GM18519 (cell line): ENCODE data around the gene B4GALT4.
"Not testable (repeated sequence)": the region's sequence is repeated elsewhere in the genome, so short reads cannot be mapped to it uniquely, and the experiment has no call there.

ENCODE experiments used
- ATAC-seq: cut with Tn5 transposase; IDR thresholded peaks from one replicate; pipeline ENCODE4 v1.9.1; 2021; ENCODE audit warnings: mild to moderate bottlenecking, moderate library complexity; ENCODE audit not compliant: unreplicated experiment, low FRiP score

B4GALT4 gene, protein sequence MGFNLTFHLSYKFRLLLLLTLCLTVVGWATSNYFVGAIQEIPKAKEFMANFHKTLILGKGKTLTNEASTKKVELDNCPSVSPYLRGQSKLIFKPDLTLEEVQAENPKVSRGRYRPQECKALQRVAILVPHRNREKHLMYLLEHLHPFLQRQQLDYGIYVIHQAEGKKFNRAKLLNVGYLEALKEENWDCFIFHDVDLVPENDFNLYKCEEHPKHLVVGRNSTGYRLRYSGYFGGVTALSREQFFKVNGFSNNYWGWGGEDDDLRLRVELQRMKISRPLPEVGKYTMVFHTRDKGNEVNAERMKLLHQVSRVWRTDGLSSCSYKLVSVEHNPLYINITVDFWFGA

DNA sequence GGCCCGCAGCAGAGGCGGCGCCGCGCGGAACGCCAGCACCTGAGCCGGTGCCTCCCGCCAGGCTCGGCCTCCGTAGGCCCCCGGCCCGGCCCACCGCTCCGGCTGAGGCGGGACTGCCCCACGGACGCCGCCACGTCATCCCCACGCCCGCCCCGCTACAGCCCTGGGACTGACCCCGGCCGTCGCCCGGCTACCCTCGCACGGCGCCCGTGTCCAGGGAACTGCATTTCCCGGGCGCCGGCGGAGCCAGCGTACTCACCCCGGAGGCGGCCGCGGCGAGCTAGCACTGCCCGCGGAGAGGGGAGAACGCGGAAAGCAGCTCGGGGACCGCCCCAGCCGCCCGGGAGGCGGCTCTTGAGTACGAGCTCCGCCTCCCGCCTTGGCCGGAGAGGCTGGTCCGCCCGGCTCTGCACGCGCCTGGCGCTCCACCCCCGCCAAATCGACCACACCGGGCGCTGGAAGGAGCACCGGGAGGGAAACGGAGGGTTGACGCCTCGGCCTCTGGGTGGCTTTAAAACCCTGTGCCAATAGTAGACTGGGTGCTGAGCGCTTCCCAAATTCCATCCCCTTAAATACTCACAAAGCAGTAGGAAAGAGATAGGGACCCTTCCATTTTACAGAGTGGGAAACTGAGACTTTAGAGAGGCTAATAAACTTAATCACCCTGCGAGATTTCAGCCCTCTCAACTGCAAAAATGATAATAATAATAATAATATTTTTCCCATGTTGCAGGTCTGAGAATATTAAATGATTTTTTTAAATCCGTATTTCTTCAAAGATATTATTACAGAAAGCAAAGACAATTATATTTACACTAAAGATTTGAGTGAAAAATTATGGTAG is at the start of gene B4GALT4:
TSS of gene B4GALT4 (minus strand) at position 288 of the 844 bp plus-strand sequence. CDS start 10,779 bp downstream, outside the sequence.
- ATAC-seq, result peak; percentile 86

DNA sequence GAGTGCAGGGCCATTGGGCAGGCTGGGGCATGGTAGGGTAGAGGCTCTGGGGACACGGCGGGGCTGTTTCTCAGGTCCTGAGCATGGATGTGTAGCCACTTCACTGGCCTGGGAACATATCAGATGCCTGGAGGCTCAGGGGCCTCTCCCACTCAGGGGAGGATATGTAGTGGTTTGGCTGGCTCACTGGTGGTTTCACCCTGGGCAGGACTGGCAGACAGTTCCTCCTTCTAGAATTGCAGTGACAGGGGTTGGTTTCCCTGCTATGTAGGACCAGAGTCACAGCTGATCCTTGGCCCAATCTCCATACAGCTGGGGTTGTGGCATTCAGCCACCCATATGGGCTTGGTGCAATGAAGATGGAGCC is 48.7 kb upstream of the B4GALT4 start:
- ATAC-seq, result no peak

DNA sequence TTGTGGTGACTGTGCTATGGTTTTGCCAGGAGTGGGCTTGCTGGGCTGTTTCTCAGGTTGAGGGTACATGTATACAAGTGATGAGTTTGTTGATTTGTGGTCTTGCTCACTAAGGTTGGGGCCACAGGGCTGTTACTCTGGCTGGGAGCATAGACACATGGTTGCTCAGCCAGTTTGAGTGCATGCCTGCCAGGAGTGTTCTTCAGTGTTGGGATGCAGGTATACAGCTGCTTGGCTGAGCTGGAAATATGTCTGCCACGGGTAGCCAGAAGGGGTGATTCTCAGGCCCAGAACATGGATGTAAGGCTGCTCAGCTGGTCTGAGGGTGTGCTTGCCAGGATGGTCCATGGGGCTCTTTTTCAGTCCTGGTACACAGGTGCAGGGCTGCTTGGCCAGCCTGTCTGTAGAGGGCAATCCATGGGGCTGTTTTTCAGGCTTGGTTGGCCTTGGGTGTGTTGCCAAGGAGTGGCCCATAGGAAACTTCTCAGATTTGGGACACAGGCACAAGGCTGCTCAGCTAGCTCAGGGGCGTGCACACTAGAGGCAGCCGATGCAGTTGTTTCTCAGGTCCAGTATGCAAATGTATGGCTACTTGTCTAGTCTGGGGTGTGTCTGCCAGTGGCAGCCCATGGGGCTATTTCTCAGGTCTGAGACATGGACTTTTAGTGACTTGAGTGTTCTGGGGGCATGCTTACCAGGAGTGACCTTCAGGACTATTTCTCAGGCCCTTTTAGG is 48.2 kb upstream of the B4GALT4 start:
- no peak for ATAC-seq

DNA sequence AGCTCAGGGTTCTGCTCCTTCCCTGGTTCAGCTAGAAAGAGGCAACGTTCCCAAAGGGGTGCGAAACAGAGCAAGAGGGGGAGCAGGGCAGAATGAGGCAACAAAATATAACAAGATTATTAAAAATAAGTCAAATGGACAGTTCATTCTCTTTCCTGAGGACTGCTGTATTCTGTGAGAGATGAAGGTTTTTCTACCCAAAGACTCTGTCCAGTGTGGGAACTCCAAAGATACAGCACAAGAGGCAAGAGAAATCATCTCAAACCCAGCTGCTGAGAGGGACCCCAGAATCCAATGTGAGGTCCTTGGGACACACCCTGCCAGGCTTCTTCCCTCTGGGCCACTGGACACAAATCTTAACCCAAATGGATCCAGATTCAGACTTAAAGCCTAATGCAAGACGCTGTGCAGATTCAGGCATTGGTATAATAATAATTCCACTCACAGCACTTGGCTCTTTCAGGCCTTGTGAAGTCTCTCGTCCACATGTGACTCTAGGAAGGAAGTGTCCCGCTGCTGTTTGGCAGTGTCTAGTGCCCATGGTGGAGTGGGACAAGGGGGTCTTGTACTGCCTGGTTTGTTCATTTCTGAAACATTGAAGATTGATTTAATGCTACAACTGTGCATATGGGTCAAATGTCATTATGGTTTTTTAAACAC is 39.0 kb upstream of the B4GALT4 start:
- ATAC-seq, result no peak

DNA sequence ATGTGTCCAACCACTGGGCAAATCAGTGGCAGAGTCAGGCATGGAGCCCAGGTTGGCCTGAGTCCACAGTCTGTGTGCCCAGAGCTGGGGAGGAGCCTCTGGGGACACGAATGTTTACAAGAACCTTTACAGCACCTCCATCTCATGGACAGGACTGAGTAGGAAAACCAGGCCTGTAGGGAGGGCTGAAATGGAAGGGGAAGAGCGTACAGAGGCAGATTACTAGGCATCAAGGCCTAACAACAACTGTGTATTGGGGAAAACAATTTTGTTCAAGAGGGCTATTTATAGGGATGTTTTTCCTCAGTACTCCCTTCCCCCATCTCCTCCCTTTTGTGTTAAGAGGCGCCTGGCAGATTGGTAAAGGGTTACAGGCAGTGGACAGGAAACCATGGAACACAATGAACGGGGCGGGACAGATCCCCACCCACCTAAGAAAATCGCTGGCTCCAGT is 38.5 kb upstream of the B4GALT4 start:
- ATAC-seq, result no peak

DNA sequence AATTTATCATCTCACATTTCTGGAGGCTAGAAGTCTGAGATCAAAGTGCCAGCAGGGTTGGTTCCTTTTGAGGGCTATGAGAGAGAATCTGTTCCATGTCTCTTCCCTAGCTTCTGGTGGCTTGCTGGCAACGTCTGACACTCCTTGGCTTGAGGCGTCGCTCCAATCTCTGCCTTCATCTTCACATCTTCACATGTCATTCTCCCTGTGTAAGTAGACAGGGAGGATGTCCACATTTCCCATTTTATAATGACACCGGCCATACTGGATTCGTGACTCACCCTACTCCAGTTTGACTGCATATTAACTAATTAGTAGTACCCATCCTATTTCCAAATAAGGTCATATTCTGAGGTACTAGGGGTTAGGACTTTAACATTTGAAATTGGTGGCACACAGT is 36.0 kb upstream of the B4GALT4 start:
- ATAC-seq, result no peak

DNA sequence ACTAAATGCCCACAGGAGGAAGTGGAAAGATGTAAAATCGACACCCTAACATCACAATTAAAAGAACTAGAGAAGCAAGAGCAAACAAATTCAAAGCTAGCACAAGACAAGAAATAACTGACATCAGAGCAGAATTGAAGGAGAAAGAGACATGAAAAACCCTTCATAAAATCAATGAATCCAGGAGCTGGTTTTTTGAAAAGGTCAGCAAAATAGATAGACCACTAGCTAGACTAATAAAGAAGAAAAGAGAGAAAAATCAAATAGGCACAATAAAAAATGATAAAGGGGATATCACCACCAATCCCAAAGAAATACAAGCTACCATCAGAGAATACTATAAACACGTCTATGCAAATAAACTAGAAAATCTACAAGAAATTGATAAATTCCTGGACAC is 29.5 kb upstream of the B4GALT4 start:
- not testable (repeated sequence) for ATAC-seq

DNA sequence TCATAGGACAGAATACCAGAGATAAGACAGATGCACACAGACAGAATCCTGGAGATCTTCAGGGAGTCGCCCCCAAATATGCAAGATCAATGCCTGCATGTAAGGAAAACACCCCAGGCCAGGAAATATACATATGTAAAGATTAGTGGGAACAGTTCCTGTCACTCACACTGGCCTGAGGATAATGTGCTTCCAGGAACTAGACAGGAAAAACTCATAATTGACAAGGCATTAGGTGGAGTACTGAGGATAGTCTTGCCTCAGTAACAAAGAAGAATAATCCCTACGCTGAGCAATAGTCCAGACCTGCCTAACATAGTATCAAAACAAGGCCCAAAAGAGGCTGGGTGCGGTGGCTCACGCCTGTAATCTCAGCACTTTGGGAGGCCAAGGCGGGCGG is 20.4 kb upstream of the B4GALT4 start:
- ATAC-seq, result no peak

DNA sequence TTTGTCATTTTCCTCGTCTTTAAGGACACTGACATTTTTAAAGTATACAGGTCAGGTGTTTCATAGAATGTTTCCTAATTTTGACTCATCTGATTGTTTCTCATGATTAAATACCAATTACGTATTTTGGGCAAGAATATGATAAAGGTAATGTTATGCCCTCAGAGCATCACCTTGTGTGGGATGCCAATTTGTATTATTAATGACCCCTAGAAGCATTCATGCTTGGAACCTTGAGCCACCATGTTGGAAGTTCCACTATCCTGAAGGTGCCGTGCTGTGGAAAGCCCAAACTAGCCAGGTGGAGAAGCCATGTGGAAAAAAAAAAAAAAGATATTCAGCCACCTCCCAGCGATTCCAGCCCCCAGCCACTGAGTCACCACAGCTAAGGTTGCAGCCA is 19.1 kb upstream of the B4GALT4 start:
- ATAC-seq, result no peak

DNA sequence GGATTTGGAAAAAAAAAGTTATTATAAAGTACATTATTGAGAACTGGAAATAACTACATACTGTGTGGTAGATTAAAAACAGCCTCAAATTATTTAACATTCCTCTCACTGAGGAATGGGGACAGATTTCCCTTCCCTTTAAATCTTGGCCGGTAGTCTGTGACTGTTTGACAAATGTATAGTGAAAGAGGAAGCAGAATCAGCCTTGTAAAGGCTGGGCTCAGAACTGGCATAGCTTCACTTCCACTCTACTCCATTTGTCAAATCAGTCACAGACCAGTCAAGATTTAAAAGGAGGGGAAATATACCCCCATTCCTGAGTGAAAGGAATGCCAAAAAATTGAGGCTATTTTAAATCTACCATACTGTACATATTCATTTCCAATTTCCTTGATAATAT is 18.2 kb upstream of the B4GALT4 start:
- ATAC-seq, result peak; percentile 91

DNA sequence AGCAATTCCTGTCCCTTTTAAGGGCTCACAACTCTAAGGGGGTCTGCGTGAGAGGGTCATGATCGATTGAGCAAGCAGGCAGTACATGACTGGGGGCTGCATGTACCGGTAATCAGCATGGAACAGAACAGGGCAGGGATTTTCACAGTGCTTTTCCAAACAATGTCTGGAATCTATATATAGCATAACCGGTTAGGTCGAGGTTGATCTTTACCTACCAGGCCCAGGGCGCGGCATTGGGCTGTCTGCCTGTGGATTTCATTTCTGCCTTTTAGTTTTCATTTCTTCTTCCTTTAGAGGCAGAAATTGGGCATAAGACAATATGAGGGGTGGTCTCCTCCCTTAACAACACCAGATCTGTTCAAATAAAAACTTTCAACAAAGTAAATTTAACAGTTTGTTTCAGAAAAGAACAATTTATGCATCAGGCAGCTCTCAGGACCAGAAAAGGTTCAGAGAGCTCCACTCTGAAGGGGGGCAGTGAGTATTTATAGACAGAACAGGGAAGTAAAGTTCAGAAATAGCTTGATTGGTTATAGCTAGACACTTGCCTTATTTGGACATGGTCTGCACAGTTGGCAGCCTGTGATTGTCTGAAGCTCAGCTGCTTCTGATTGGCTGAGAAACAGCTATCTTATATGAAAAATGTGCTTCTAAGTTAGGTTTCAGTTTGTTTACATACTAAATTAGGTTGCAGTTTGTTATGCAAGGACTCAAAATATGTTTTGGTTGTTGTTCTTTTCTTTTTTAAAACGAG is 17.2 kb upstream of the B4GALT4 start:
- ATAC-seq, result peak; percentile 60

DNA sequence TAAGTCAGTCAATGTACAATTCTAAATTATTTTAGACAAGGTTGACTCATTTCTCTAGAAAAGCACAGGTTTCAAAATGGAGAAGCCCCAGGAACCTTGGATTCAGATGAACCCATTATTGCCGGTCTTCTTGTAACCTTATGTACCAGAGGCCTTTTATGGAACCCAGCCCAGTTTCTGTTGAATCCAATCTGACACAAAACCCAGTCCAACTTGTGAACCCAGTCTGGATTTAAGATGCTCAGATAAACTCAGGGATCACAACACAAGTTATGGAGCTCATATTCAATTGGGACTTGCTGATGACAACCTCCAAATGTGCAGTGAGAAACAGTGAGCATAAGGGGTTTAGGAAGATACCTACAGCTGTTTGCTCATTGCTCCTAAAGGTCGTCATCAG is 16.4 kb upstream of the B4GALT4 start:
- ATAC-seq, result no peak

DNA sequence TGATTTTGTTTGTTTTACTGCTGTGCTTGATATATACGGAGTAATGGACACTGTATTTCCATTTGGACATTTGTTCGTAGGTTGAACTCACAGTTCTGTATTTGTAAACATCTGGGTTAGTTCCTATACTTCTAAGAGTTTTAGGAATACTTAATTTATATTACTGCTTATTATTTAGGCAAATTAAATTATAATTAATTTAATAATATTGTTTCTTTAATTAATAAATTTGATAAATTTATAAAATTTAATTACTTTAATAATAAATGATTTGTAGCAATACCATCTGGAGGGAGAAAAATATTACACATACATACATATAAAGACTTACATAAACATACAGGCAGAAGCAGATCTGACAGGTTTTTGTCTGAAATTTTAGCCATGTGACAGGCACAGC is 14.5 kb upstream of the B4GALT4 start:
- ATAC-seq, result no peak

DNA sequence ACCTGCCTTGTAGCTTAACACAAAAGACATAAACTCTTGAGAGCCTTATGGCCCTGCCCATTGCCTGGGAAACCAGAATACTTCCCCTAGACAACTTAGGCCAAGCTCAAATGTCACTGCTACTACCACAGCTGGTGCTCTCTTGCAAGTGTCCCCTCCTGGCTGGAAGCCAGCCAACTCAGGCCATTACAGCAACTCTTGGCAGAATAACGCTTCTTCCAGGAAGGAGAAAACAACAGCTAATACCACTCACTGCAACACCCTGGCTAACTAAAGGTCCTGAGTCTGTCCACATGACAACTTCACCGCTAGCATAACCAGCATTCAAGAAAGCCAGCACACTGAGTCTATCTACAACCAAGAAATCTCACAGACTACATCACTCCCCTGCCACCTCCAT is 5.1 kb upstream of the B4GALT4 start:
- ATAC-seq, result no peak

DNA sequence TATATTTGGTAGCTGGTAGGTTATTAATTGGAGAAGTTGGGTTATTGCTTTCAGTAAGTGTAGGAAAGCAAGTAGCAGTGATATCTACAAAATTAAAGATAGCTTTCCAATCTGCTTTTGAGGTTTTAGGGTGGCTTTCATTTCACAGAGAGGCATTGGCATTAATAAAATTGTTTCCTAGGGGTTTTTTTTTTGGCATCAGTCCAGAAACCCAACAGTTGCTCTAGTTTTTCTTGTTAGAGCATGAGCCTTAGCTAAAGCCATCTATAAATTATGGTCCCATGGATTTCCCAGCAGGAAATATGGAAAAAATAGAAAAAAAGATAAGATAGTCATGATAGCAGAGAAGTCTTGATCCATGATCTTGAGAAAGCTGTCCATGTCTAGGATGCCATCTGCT is 3.0 kb upstream of the B4GALT4 start:
- no peak for ATAC-seq

DNA sequence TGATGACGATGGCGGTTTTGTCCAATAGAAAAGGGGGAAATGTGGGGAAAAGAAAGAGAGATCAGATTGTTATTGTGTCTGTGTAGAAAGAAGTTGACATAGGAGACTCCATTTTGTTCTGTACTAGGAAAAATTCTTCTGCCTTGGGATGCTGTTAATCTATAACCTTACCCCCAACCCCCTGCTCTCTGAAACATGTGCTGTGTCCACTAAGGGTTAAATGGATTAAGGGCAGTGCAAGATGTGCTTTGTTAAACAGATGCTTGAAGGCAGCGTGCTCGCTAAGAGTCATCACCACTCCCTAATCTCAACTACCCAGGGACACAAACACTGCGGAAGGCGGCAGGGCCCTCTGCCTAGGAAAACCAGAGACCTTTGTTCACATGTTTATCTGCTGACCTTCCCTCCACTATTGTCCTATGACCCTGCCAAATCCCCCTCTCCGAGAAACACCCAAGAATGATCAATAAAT is 2.4 kb upstream of the B4GALT4 start:
- not testable (repeated sequence) for ATAC-seq

DNA sequence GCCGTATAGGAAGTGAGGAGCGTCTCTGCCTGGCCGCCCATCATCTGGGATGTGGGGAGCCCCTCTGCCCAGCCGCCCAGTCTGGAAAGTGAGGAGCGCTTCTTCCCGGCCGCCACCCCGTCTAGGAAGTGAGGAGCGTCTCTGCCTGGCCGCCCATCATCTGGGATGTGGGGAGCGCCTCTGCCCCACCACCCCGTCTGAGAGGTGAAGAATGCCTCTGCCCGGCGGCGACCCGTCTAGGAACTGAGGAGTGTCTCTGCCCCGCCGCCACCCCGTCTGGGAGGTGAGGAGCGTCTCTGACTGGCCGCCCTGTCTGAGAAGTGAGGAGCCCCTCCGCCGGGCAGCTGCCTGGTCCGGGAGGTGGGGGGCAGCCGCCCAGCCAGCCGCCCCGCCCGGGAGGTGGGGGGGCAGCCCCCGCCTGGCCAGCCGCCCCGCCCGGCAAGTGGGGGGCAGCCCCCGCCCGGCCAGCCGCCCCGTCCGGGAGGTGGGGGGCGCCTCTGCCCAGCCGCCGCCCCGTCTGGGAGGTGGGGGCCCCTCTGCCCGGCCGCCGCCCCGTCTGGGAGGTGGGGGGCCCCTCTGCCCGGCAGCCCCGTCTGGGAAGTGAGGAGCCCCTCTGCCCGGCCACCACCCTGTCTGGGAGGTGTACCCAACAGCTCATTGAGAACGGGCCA is 1.8 kb upstream of the B4GALT4 start:
- ATAC-seq, result not testable (repeated sequence)

DNA sequence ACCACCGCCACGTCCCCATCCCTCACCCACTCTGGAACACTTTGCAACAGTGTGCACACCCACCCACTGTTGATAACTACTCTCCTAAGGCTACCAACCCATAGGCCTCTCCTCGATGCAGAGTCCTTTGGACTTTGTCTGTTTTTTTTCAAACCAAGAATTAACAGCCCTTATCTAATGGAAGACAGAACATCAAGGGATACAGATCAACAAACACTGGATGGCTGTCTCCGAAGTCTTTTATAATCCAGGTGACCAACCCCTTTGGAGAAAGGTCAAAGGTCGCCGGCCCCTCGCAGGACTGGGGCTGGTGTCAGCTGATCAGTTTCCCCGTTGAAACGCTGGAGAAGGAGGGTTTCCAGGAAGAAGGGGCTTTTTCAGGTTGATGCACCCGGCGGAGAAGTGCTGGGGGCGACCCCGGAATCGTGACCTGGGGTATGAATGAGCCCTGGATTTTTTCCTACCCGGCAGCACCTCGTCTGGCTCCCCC is 532 bp downstream of the B4GALT4 start:
- ATAC-seq, result no peak

DNA sequence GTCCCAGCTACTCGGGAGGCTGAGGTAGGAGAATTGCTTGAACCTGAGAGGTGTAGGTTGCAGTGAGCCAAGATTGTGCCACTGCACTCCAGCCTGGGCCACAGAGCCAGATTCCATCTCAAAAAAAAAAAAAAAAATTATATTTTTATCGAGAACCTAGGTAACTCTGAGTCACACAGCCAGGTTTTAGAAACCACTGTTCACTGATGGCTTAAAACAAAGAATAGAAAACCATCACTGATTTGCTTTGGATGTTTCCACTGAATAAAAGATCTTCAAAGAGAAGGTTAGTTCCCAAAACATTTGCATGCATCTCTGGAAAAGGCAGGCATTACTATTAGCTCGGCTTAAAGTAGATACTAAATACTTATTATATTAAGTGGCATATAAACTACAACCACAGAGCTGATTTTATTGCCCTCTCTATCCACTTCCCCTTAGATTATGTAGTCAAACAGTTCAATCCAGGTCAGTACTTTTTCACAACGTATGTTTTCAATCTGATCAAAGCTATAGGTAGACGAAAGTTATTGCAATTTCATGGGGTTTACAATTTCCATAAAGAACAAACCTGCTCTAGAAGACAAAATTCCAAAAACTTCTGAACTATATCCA is 1.4 kb downstream of the B4GALT4 start:
- no peak for ATAC-seq
